ENCODE data around the gene ZNF574.

DNA sequence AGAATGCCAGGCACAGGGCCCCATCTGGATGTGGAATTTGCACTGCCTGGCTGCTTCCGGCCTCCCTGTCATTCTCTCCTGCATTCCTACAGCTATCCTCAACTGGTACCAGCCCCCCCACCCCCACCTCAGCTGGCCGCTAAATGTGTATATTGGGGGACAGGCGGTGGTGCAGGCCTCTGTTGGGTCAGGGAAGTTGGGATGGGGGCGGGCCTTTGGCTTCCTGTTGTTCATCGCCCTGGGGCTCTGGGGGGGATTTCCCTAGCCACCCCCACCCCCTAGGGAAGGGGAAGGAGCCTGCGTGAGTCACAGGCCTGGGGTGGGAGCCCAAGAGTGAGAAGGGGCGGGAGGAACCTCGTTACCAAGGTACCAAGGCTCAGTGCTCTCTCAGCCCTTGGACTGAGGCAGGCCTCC lies 45.7 kb downstream of the ZNF574 start:
- TF ChIP-seq, protein P1, sequence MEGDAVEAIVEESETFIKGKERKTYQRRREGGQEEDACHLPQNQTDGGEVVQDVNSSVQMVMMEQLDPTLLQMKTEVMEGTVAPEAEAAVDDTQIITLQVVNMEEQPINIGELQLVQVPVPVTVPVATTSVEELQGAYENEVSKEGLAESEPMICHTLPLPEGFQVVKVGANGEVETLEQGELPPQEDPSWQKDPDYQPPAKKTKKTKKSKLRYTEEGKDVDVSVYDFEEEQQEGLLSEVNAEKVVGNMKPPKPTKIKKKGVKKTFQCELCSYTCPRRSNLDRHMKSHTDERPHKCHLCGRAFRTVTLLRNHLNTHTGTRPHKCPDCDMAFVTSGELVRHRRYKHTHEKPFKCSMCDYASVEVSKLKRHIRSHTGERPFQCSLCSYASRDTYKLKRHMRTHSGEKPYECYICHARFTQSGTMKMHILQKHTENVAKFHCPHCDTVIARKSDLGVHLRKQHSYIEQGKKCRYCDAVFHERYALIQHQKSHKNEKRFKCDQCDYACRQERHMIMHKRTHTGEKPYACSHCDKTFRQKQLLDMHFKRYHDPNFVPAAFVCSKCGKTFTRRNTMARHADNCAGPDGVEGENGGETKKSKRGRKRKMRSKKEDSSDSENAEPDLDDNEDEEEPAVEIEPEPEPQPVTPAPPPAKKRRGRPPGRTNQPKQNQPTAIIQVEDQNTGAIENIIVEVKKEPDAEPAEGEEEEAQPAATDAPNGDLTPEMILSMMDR (IDR thresholded peaks at IDR 0.05): no peak
- TF ChIP-seq POLR2A (IDR thresholded peaks at IDR 0.05): no peak

All from esophagus squamous epithelium (tissue), 4 donors.